HG03095 (cell line): ENCODE data around the gene CCDC177.

Experiments used
- ATAC-seq: cut with Tn5 transposase; IDR thresholded peaks from one replicate; pipeline ENCODE4 v1.9.1; 2021; ENCODE audit warnings: moderate library complexity; ENCODE audit not compliant: unreplicated experiment

The CCDC177 gene

GRCh38 chr14:69574263-69574953 lies at the start of gene CCDC177:
CCDC177 (minus strand) TSS chr14:69574871; CDS start chr14:69573622, 1,249 bp downstream.
- no peak for ATAC-seq

- ATAC-seq, result no peak
Observed at GRCh38 chr14:69624136-69624535, 49.5 kb upstream of the CCDC177 start.

- ATAC-seq, result no peak
Observed at GRCh38 chr14:69620981-69621380, 46.3 kb upstream of the CCDC177 start.

GRCh38 chr14:69620211-69620611 lies 45.5 kb upstream of the CCDC177 start:
- ATAC-seq, result no peak

- no peak for ATAC-seq
Observed at GRCh38 chr14:69619012-69619411, 44.3 kb upstream of the CCDC177 start.

- no peak for ATAC-seq
Observed at GRCh38 chr14:69617796-69618195, 43.1 kb upstream of the CCDC177 start.

GRCh38 chr14:69616408-69616773 lies 41.7 kb upstream of the CCDC177 start:
- ATAC-seq, result no peak

- peak; percentile 53 for ATAC-seq
Observed at GRCh38 chr14:69615496-69616407, 41.1 kb upstream of the CCDC177 start.

- no peak for ATAC-seq
Observed at GRCh38 chr14:69615121-69615495, 40.4 kb upstream of the CCDC177 start.

- no peak for ATAC-seq
Observed at GRCh38 chr14:69614592-69614991, 39.9 kb upstream of the CCDC177 start.

- ATAC-seq, result no peak
Observed at GRCh38 chr14:69613312-69614073, 38.8 kb upstream of the CCDC177 start.

- no peak for ATAC-seq
Observed at GRCh38 chr14:69612783-69613130, 38.1 kb upstream of the CCDC177 start.

- peak; percentile 5 for ATAC-seq
Observed at GRCh38 chr14:69612014-69612782, 37.5 kb upstream of the CCDC177 start.

- ATAC-seq, result peak; percentile 41
Observed at GRCh38 chr14:69611172-69612013, 36.7 kb upstream of the CCDC177 start, which contains the start of gene SUSD6. SUSD6 (plus strand) TSS chr14:69611596; CDS start chr14:69658593, 46,997 bp downstream.

GRCh38 chr14:69610874-69611171 lies 36.2 kb upstream of the CCDC177 start:
- no peak for ATAC-seq

GRCh38 chr14:69610020-69610873 lies 35.6 kb upstream of the CCDC177 start:
- no peak for ATAC-seq

GRCh38 chr14:69606258-69607184 lies 31.9 kb upstream of the CCDC177 start:
- no peak for ATAC-seq

- ATAC-seq, result no peak
Observed at GRCh38 chr14:69605738-69606137, 31.1 kb upstream of the CCDC177 start.
